H9 (cell line): ENCODE measurements around the gene LSM11. TPM values are rescaled to one million over a fixed set of nuclear protein-coding genes. Genes with fewer than 3 reads are reported as not detected.

Experiments
- DNase-seq: peaks from one replicate; pipeline ENCODE4 v3.0.0-alpha.2; 2017
- H2AFZ ChIP-seq: one replicate; pipeline ENCODE4 v1.6.1; 2013; ENCODE audit warnings: mild to moderate bottlenecking, low read length, control low read depth, moderate library complexity
- H2AK5ac ChIP-seq: 2 replicates; pipeline ENCODE4 v1.6.1; 2013; ENCODE audit warnings: low read length, control low read depth, mixed read lengths; ENCODE audit not compliant: insufficient read length
- H2BK120ac ChIP-seq: one replicate; pipeline ENCODE4 v1.6.1; 2013; ENCODE audit warnings: low read depth, mild to moderate bottlenecking, low read length, control low read depth, inconsistent platforms; ENCODE audit not compliant: poor library complexity, severe bottlenecking
- H2BK12ac ChIP-seq: 2 replicates; pipeline ENCODE4 v1.6.1; 2013; ENCODE audit warnings: low read length, control low read depth, mixed read lengths, low read depth; ENCODE audit not compliant: insufficient read length
- H2BK15ac ChIP-seq: 2 replicates; pipeline ENCODE4 v1.6.1; 2013; ENCODE audit warnings: low read depth, low read length, control low read depth
- H2BK20ac ChIP-seq: one replicate; pipeline ENCODE4 v1.6.1; 2013; ENCODE audit warnings: low read depth, mild to moderate bottlenecking, low read length, control low read depth, inconsistent platforms; ENCODE audit not compliant: poor library complexity, severe bottlenecking
- H2BK5ac ChIP-seq: 2 replicates; pipeline ENCODE4 v1.6.1; 2013; ENCODE audit warnings: low read length, control low read depth, mixed read lengths; ENCODE audit not compliant: insufficient read length
- H3K14ac ChIP-seq: 2 replicates; pipeline ENCODE4 v1.6.1; 2013; ENCODE audit warnings: low read length, control low read depth; ENCODE audit not compliant: insufficient read depth
- H3K18ac ChIP-seq: 2 replicates; pipeline ENCODE4 v1.6.1; 2013; ENCODE audit warnings: low read depth, mild to moderate bottlenecking, mixed read lengths, low read length, control low read depth; ENCODE audit not compliant: insufficient read length
- H3K23ac ChIP-seq: 2 replicates; pipeline ENCODE4 v1.6.1; 2013; ENCODE audit warnings: low read length, control low read depth, mixed read lengths, low read depth; ENCODE audit not compliant: insufficient read length
- H3K23me2 ChIP-seq: 2 replicates; pipeline ENCODE4 v1.6.1; 2013; ENCODE audit warnings: low read depth, mild to moderate bottlenecking, mixed read lengths, low read length, control low read depth; ENCODE audit not compliant: insufficient read length, poor library complexity, severe bottlenecking
- H3K27ac ChIP-seq: 2 replicates; pipeline ENCODE4 v1.5.1; 2013; ENCODE audit warnings: low read length, control low read depth, mixed read lengths, low read depth; ENCODE audit not compliant: insufficient read length
- H3K27me3 ChIP-seq: 2 replicates; pipeline ENCODE4 v1.6.1; 2013; ENCODE audit warnings: low read length, control low read depth, inconsistent platforms; ENCODE audit not compliant: insufficient read depth
- H3K4ac ChIP-seq: 2 replicates; pipeline ENCODE4 v1.6.1; 2013; ENCODE audit warnings: low read depth, mild to moderate bottlenecking, control low read depth, inconsistent platforms, low read length, moderate library complexity
- H3K4me1 ChIP-seq: 2 replicates; pipeline ENCODE4 v1.6.1; 2013; ENCODE audit warnings: low read length, control low read depth, inconsistent platforms; ENCODE audit not compliant: insufficient read depth
- H3K4me2 ChIP-seq: 2 replicates; pipeline ENCODE4 v1.6.1; 2013; ENCODE audit warnings: low read length, control low read depth, mixed read lengths; ENCODE audit not compliant: insufficient read length, insufficient read depth
- H3K56ac ChIP-seq: 2 replicates; pipeline ENCODE4 v1.6.1; 2013; ENCODE audit warnings: low read depth, mild to moderate bottlenecking, mixed read lengths, low read length, control low read depth; ENCODE audit not compliant: insufficient read length
- H3K79me1 ChIP-seq: 2 replicates; pipeline ENCODE4 v1.6.1; 2013; ENCODE audit warnings: low read depth, mild to moderate bottlenecking, moderate library complexity, low read length, control low read depth, inconsistent platforms; ENCODE audit not compliant: insufficient read depth, poor library complexity, severe bottlenecking
- H3K79me2 ChIP-seq: 2 replicates; pipeline ENCODE4 v1.6.1; 2013; ENCODE audit warnings: low read length, control low read depth, inconsistent platforms; ENCODE audit not compliant: insufficient read depth
- H3K9ac ChIP-seq: 2 replicates; pipeline ENCODE4 v1.6.1; 2013; ENCODE audit warnings: low read length, control low read depth, mixed read lengths; ENCODE audit not compliant: insufficient read length; ENCODE audit errors: extremely low read depth
- H3K9me3 ChIP-seq: one replicate; pipeline ENCODE4 v1.6.1; 2013; ENCODE audit warnings: low read depth, low read length, inconsistent platforms; ENCODE audit not compliant: control insufficient read depth
- H3T11ph ChIP-seq: one replicate; pipeline ENCODE4 v1.6.1; 2013; ENCODE audit warnings: mild to moderate bottlenecking, low read length, control low read depth, inconsistent platforms
- H4K20me1 ChIP-seq: one replicate; pipeline ENCODE4 v1.6.1; 2013; ENCODE audit not compliant: control insufficient read depth, insufficient read length, insufficient read depth
- H4K5ac ChIP-seq: 2 replicates; pipeline ENCODE4 v1.6.1; 2013; ENCODE audit warnings: low read depth, mild to moderate bottlenecking, mixed read lengths, low read length, control low read depth; ENCODE audit not compliant: insufficient read length
- H4K8ac ChIP-seq: replicated peaks from 2 replicates; pipeline ENCODE4 v1.6.1; 2013; ENCODE audit warnings: low read length, control low read depth, mixed read lengths, low read depth; ENCODE audit not compliant: insufficient read length
- H4K91ac ChIP-seq: 2 replicates; pipeline ENCODE4 v1.6.1; 2013; ENCODE audit warnings: low read depth, mild to moderate bottlenecking, moderate library complexity, mixed read lengths, low read length, control low read depth; ENCODE audit not compliant: insufficient read length
- H3K27ac Mint-ChIP-seq, 3 experiments: 2 replicates in 2 of 3; 3 replicates in 1 of 3; pipeline ENCODE4 v1.8.0; 2020 to 2021; ENCODE audit warnings: mixed read lengths in 3 of 3, mild to moderate bottlenecking in 1 of 3, moderate library complexity in 1 of 3
- H3K27me3 Mint-ChIP-seq: 2 replicates; pipeline ENCODE4 v1.8.0; 2021; ENCODE audit warnings: low read depth, mild to moderate bottlenecking, moderate library complexity, mixed read lengths
- H3K36me3 Mint-ChIP-seq, 3 experiments: 2 replicates in 2 of 3; 3 replicates in 1 of 3; pipeline ENCODE4 v1.8.0; 2020 to 2021; ENCODE audit warnings: low read depth in 3 of 3, mixed read lengths in 3 of 3; ENCODE audit not compliant: insufficient read depth in 1 of 3
- H3K4me1 Mint-ChIP-seq, 2 experiments: 2 replicates each; pipeline ENCODE4 v1.8.0; 2020; ENCODE audit warnings: mixed read lengths in 2 of 2
- H3K4me3 Mint-ChIP-seq, 2 experiments: 2 replicates in 1 of 2; 3 replicates in 1 of 2; pipeline ENCODE4 v1.8.0; 2020 to 2021; ENCODE audit warnings: mild to moderate bottlenecking in 2 of 2, mixed read lengths in 2 of 2, moderate library complexity in 1 of 2
- H3K9me3 Mint-ChIP-seq, 2 experiments: 2 replicates in 1 of 2; 3 replicates in 1 of 2; pipeline ENCODE4 v1.8.0; 2020; ENCODE audit warnings: mild to moderate bottlenecking in 2 of 2, mixed read lengths in 2 of 2, moderate library complexity in 1 of 2
- WGBS: extraction: QIAGEN DNeasy Blood & Tissue Kit; methylation state at CpG from one replicate; pipeline ENCODE4 v1.1.7; 2013; ENCODE audit warnings: missing lambda C conversion rate, low lambda C conversion rate, mixed read lengths; ENCODE audit not compliant: insufficient read length; ENCODE audit errors: extremely low coverage; 5-methylcytosine and 5-hydroxymethylcytosine counted together
- total RNA-seq: library from RNA; stranded (reverse); gene quantifications from 2 replicates; pipeline ENCODE4 v1.2.1, GENCODE V29; 2021
- TF ChIP-seq, protein P1 (sequence below): fragments of 200-600 bp; sonication (generic); conservative IDR thresholded peaks from 3 replicates; pipeline ENCODE4 v1.8.0; 2021; ENCODE audit warnings: antibody characterized with exemption, mild to moderate bottlenecking

Gene LSM11
- total RNA-seq, 1 experiment from 2014 or later, result 4.7 TPM

GRCh38 chr5:157802736-157803135, 59.2 kb downstream of the LSM11 start:
- H3K4me2 ChIP-seq, result no peak overlapping the region
- H2BK12ac ChIP-seq, result no peak overlapping the region
- no peak overlapping the region for H3K14ac ChIP-seq
- H2BK20ac ChIP-seq, result no peak overlapping the region
- no peak overlapping the region for H3K4me3 Mint-ChIP-seq
- no peaks in the 10 kb centered on the region for H3K9me3 ChIP-seq
- DNase-seq, result no peak
- H2AK5ac ChIP-seq, result no peak overlapping the region
- H3K79me1 ChIP-seq, result no peaks in the 10 kb centered on the region
- no peak overlapping the region for H3K56ac ChIP-seq
- no peak overlapping the region for H2BK15ac ChIP-seq
- peaks cover 14 to 49% (median 49%) of the 10 kb centered on the region in 3 experiments; a peak in 6 of 7 replicates for H3K36me3 Mint-ChIP-seq
- H3K18ac ChIP-seq, result no peak overlapping the region
- TF ChIP-seq, protein P1, sequence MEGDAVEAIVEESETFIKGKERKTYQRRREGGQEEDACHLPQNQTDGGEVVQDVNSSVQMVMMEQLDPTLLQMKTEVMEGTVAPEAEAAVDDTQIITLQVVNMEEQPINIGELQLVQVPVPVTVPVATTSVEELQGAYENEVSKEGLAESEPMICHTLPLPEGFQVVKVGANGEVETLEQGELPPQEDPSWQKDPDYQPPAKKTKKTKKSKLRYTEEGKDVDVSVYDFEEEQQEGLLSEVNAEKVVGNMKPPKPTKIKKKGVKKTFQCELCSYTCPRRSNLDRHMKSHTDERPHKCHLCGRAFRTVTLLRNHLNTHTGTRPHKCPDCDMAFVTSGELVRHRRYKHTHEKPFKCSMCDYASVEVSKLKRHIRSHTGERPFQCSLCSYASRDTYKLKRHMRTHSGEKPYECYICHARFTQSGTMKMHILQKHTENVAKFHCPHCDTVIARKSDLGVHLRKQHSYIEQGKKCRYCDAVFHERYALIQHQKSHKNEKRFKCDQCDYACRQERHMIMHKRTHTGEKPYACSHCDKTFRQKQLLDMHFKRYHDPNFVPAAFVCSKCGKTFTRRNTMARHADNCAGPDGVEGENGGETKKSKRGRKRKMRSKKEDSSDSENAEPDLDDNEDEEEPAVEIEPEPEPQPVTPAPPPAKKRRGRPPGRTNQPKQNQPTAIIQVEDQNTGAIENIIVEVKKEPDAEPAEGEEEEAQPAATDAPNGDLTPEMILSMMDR, result no peak
- H3K4ac ChIP-seq, result no peak overlapping the region
- no peaks in the 10 kb centered on the region for H3K4me1 Mint-ChIP-seq
- H3K23me2 ChIP-seq, result no peaks in the 10 kb centered on the region
- H3K23ac ChIP-seq, result no peak overlapping the region
- no peak overlapping the region for H2AFZ ChIP-seq
- H2BK5ac ChIP-seq, result no peak overlapping the region
- H3K9me3 Mint-ChIP-seq, result no peaks in the 10 kb centered on the region
- H3K79me2 ChIP-seq, result no peaks in the 10 kb centered on the region
- no peak overlapping the region for H3K9ac ChIP-seq
- H4K5ac ChIP-seq, result no peak overlapping the region
- no peaks in the 10 kb centered on the region for H4K20me1 ChIP-seq
- no peak overlapping the region for H3K27ac Mint-ChIP-seq
- no peak overlapping the region for H4K8ac ChIP-seq
- H3K27me3 Mint-ChIP-seq, result no peaks in the 10 kb centered on the region
- no peak overlapping the region for H3K27ac ChIP-seq
- H2BK120ac ChIP-seq, result no peak overlapping the region
- H3K27me3 ChIP-seq, result no peaks in the 10 kb centered on the region
- no peaks in the 10 kb centered on the region for H3K4me1 ChIP-seq
- H4K91ac ChIP-seq, result no peak overlapping the region
- H3T11ph ChIP-seq, result no peak overlapping the region
- WGBS, result no CpG with 5 or more reads among the region's 6 CpGs
